LNCAP (cell line): ENCODE measurements around the gene TMED8.

Experiments
- TF ChIP-seq, protein P1 (sequence below): fragments of 450-650 bp; IDR thresholded peaks from 2 replicates; pipeline ENCODE4 v1.5.1; 2017; ENCODE audit warnings: mild to moderate bottlenecking

Gene TMED8

DNA sequence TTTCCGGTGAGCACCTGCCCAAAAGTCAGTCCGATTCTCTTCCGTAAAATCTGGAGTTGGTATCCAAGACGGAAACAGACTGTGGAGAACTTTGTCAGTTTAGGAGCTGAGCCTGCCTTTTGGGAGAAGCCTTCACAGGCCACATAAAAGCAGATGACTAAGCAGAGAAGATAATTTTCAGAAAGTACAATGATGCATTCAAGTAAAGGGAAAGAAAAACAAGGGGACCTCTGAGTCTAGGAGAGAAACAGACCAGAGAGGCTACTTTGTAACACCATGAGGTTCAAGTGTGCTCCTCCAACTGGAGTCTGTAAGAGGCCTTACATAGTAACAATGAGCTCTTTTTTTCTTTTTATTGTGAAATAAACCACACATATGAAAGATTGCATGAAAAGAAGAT is 21.1 kb downstream of the TMED8 start:
- TF ChIP-seq, protein P1, sequence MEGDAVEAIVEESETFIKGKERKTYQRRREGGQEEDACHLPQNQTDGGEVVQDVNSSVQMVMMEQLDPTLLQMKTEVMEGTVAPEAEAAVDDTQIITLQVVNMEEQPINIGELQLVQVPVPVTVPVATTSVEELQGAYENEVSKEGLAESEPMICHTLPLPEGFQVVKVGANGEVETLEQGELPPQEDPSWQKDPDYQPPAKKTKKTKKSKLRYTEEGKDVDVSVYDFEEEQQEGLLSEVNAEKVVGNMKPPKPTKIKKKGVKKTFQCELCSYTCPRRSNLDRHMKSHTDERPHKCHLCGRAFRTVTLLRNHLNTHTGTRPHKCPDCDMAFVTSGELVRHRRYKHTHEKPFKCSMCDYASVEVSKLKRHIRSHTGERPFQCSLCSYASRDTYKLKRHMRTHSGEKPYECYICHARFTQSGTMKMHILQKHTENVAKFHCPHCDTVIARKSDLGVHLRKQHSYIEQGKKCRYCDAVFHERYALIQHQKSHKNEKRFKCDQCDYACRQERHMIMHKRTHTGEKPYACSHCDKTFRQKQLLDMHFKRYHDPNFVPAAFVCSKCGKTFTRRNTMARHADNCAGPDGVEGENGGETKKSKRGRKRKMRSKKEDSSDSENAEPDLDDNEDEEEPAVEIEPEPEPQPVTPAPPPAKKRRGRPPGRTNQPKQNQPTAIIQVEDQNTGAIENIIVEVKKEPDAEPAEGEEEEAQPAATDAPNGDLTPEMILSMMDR = no peak

DNA sequence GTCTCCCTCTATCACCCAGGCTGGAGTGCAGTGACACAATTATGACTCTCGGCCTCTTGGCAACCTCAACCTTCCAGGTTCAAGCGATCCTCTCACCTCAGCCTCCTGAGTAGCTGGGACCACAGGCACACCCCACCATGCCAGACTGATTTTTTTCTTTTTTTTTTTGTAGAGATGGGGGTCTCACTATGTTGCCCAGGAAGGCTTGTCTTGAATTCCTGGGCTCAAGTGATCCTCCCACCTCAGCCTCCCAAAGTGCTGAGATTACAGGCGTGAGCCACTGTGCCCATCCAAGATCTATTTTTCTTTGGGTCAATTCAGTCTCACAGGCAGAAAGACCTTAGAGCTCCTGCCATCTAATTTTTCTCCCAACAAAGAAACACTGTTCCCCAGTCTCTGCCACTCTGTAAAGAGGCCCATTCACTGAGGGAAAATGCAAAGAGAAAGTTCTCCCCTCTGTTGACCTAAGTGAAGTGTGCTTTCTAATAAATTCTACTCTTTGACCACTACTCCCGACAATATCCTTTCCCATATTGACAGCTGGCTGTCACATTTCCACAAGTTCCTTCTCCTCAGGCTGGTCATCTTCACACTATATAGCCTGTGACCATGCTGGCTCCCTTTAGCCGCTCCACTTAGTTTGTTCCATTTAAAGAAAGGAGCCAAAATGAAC is 23.3 kb downstream of the TMED8 start:
- TF ChIP-seq, protein P1 = no peak

DNA sequence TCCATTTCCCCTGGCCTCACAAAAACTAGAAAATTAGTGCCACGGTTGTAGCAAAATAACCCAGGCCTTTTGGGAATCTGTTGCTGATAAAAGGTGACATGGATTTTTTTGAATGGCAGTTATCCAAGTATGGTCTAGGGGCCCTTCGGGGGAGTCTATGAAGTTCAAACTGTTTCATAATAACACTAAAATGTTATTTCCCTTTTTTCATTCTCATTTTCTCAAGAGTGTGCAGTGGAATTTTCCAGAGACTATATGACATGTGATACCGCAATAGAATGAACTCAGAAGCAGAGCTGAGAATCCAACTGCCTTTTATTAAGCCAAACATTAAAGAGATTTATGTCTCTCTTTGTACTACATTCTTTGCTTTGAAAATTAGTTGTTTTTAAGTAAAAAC is 29.1 kb downstream of the TMED8 start:
- TF ChIP-seq, protein P1 = no peak

- TF ChIP-seq, protein P1 = no peak
Observed at GRCh38 chr14:77346495-77346894, 30.4 kb downstream of the TMED8 start.

DNA sequence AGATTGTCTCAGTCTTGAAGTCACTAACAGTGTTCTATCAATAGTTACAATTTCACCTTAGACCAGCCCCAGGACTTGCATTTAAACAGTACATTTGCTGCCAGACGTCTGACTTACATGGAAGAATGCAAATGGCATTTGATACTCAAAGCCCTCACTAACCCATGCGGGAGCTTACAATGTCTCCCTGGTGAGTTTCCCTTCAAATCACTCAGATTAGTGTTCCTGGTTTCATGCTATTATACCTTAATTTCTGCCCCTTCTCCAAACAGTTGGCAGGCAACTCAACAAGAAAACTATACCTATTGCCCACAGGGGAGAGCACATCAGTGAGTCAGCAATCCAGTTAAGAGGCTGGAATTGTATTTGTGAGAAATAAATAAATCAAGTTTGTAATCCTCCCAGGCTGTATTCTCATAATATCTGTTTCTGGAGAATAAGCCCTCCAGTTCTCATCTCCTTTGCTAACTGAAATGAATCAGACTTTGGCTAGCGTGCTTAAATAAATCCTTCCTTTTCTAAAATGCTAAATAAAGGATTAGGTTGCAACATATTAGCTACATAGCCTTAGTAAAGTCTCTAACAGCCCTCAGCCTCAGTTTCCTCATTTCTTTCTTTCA is 32.4 kb downstream of the TMED8 start:
- TF ChIP-seq, protein P1 = no peak

- TF ChIP-seq, protein P1 = no peak
Observed at GRCh38 chr14:77343662-77344061, 33.2 kb downstream of the TMED8 start.

DNA sequence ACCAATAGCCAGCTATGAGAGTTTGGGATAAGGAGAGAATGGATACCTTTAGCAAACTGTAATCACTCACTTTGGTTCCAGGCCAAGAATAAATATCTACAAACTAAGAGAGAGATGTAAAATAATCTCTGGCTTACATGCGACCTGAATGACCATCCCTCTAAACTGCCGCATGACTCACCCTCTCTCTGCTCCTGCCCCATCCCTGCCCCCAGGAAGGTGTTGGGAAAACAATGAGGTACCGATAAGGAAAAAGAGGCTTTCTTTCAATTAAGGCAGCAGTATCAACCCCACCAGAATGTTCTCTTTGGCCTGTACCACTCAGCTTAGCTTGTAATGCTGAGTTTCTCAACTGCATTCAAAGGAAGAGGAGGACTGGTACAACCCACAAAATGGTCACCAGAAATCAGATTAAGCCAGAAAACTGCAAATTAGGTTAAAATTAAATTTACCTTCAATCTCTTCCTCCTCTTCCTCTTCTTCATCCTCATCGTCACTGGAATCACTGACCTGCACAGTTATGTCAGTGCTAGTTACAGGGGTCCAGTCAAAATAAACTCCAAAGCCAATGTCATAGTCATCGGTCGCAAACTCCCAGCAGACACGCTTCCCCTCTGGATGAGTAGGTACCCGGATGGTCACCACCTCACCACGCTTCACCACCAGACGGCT is 34.0 kb downstream of the TMED8 start:
- TF ChIP-seq, protein P1 = no peak
